Smooth muscle cell (in vitro differentiated cells): ENCODE data around the gene PPM1F. TPM values are rescaled to one million over a fixed set of nuclear protein-coding genes. Genes with fewer than 3 reads are reported as not detected.
"Not testable (repeated sequence)": the region's sequence is repeated elsewhere in the genome, so short reads cannot be mapped to it uniquely, and the experiment has no call there.

ENCODE experiments used
- DNase-seq: peaks from one replicate; lab custom pipeline; 2025; ENCODE audit not compliant: unreplicated experiment; lab: John Stamatoyannopoulos, UW
- H2AFZ ChIP-seq: fragments of 200-600 bp; sonication (generic); 2 replicates; pipeline ENCODE4 v1.6.0; 2016; ENCODE audit warnings: antibody characterized with exemption, low read depth, mild to moderate bottlenecking
- H3F3A ChIP-seq: fragments of 200-600 bp; sonication (generic); 2 replicates; pipeline ENCODE4 v1.6.0; 2017; ENCODE audit warnings: antibody characterized with exemption, low read depth
- H3K27ac ChIP-seq: fragments of 200-600 bp; sonication (generic); 2 replicates; pipeline ENCODE4 v1.5.1; 2016; ENCODE audit warnings: low read depth, mild to moderate bottlenecking
- H3K27me3 ChIP-seq: fragments of 200-600 bp; sonication (generic); 2 replicates; pipeline ENCODE4 v1.6.1; 2016; ENCODE audit warnings: low read depth, mild to moderate bottlenecking
- H3K36me3 ChIP-seq: fragments of 200-600 bp; sonication (generic); 2 replicates; pipeline ENCODE4 v1.5.1; 2016; ENCODE audit warnings: low read depth
- H3K4me1 ChIP-seq: fragments of 200-600 bp; sonication (generic); 2 replicates; pipeline ENCODE4 v1.5.1; 2016; ENCODE audit warnings: low read depth
- H3K4me2 ChIP-seq: fragments of 200-600 bp; sonication (generic); 2 replicates; pipeline ENCODE4 v1.6.0; 2016; ENCODE audit warnings: mild to moderate bottlenecking
- H3K4me3 ChIP-seq: fragments of 200-600 bp; sonication (generic); 2 replicates; pipeline ENCODE4 v1.5.1; 2016; ENCODE audit warnings: mild to moderate bottlenecking
- H3K79me2 ChIP-seq: fragments of 200-600 bp; sonication (generic); 2 replicates; pipeline ENCODE4 v1.6.0; 2016; ENCODE audit warnings: low read depth, mild to moderate bottlenecking
- H3K9ac ChIP-seq: fragments of 200-600 bp; sonication (generic); 2 replicates; pipeline ENCODE4 v1.6.0; 2016; ENCODE audit warnings: low read depth
- H3K9me3 ChIP-seq: fragments of 200-600 bp; sonication (generic); replicated peaks from 2 replicates; pipeline ENCODE4 v1.5.1; 2016; ENCODE audit warnings: low read depth
- H4K20me1 ChIP-seq: fragments of 200-600 bp; sonication (generic); 2 replicates; pipeline ENCODE4 v1.6.0; 2016; ENCODE audit warnings: low read depth
- CTCF ChIP-seq: fragments of 200-600 bp; sonication (generic); IDR thresholded peaks from 2 replicates; pipeline ENCODE4 v1.5.1; 2017; ENCODE audit warnings: borderline replicate concordance, mild to moderate bottlenecking, antibody characterized with exemption; ENCODE audit not compliant: insufficient read depth, poor library complexity, severe bottlenecking
- WGBS: methylation state at CpG from one replicate; pipeline ENCODE4 v1.1.7; 2016; ENCODE audit warnings: low lambda C conversion rate; 5-methylcytosine and 5-hydroxymethylcytosine counted together
- polyA plus RNA-seq: library from polyadenylated mRNA; unstranded; fragments of >200 nt; fragmentation: Nextera tagmentation; extraction: Ambion mirVana; gene quantifications from 2 replicates; pipeline ENCODE4 v1.2.1, GENCODE V29; 2016
- total RNA-seq: library from RNA; depleted of rRNA; stranded (reverse); fragments of >200 nt; gene quantifications from 2 replicates; pipeline ENCODE4 v1.2.3, GENCODE V29; 2014

The PPM1F gene
- total and polyA plus RNA-seq, 2 experiments from 2014 or later = 11.8 to 15.2 TPM

- no peaks in the 10 kb centered on the region for H3K27me3 ChIP-seq
- WGBS = 89% methylated on average over 10 of the region's 10 CpGs
- H3K36me3 ChIP-seq = no peaks in the 10 kb centered on the region
- no peak overlapping the region for H3K9ac ChIP-seq
- no peak overlapping the region for H3K27ac ChIP-seq
- no peak overlapping the region for H3K4me2 ChIP-seq
- no peak overlapping the region for H2AFZ ChIP-seq
- H3K9me3 ChIP-seq = no peaks in the 10 kb centered on the region
- no peak for TF ChIP-seq CTCF
- no peaks in the 10 kb centered on the region for H3K4me1 ChIP-seq
- no peaks in the 10 kb centered on the region for H3F3A ChIP-seq
- H3K4me3 ChIP-seq = no peak overlapping the region
- H4K20me1 ChIP-seq = no peaks in the 10 kb centered on the region
- no peak for DNase-seq
- no peaks in the 10 kb centered on the region for H3K79me2 ChIP-seq
Measured at GRCh38 chr22:21881841-21882753, 70.6 kb downstream of the PPM1F start.

- H3K4me1 ChIP-seq = no peaks in the 10 kb centered on the region
- no peak overlapping the region for H3K4me3 ChIP-seq
- H3K27me3 ChIP-seq = no peaks in the 10 kb centered on the region
- no peak for TF ChIP-seq CTCF
- 81% methylated on average over 4 of the region's 4 CpGs for WGBS
- no peaks in the 10 kb centered on the region for H3K79me2 ChIP-seq
- no peaks in the 10 kb centered on the region for H3K9me3 ChIP-seq
- DNase-seq = no peak
- H4K20me1 ChIP-seq = no peaks in the 10 kb centered on the region
- H3K36me3 ChIP-seq = no peaks in the 10 kb centered on the region
- no peak overlapping the region for H3K27ac ChIP-seq
- H3K9ac ChIP-seq = no peak overlapping the region
- H2AFZ ChIP-seq = no peak overlapping the region
- no peak overlapping the region for H3K4me2 ChIP-seq
- H3F3A ChIP-seq = no peaks in the 10 kb centered on the region
Measured at GRCh38 chr22:21876486-21877176, 76.0 kb downstream of the PPM1F start.

GRCh38 chr22:21874953-21875352 is 77.7 kb downstream of the PPM1F start:
- not testable (repeated sequence) for H3K9ac ChIP-seq, H3K4me1 ChIP-seq, H2AFZ ChIP-seq, H3K27ac ChIP-seq, DNase-seq, H4K20me1 ChIP-seq, H3F3A ChIP-seq, H3K9me3 ChIP-seq, H3K4me2 ChIP-seq, H3K36me3 ChIP-seq, H3K4me3 ChIP-seq, H3K79me2 ChIP-seq, H3K27me3 ChIP-seq
- 82% methylated on average over 4 of the region's 4 CpGs for WGBS

GRCh38 chr22:21873619-21874018 is 79.0 kb downstream of the PPM1F start:
- H3K36me3 ChIP-seq = no peaks in the 10 kb centered on the region
- H3K4me3 ChIP-seq = no peak overlapping the region
- H2AFZ ChIP-seq = no peak overlapping the region
- no peak for DNase-seq
- H3K27me3 ChIP-seq = no peaks in the 10 kb centered on the region
- no peaks in the 10 kb centered on the region for H4K20me1 ChIP-seq
- no peaks in the 10 kb centered on the region for H3K9me3 ChIP-seq
- no peaks in the 10 kb centered on the region for H3K79me2 ChIP-seq
- H3K4me1 ChIP-seq = no peaks in the 10 kb centered on the region
- H3K4me2 ChIP-seq = no peak overlapping the region
- H3K9ac ChIP-seq = no peak overlapping the region
- H3K27ac ChIP-seq = no peak overlapping the region
- WGBS = 93% methylated on average over 7 of the region's 7 CpGs
- no peak for TF ChIP-seq CTCF
- no peaks in the 10 kb centered on the region for H3F3A ChIP-seq

- H3K27me3 ChIP-seq, H4K20me1 ChIP-seq, DNase-seq, H3K9ac ChIP-seq, H3K4me3 ChIP-seq, H3K4me2 ChIP-seq, H3K4me1 ChIP-seq, H2AFZ ChIP-seq, H3K9me3 ChIP-seq, H3F3A ChIP-seq, H3K27ac ChIP-seq, H3K79me2 ChIP-seq, H3K36me3 ChIP-seq: not testable (repeated sequence)
- WGBS = 97% methylated on average over 4 of the region's 4 CpGs
Measured at GRCh38 chr22:21872741-21873140, 79.9 kb downstream of the PPM1F start.
